ENCODE measurements around the gene DUSP9.
"Not testable (repeated sequence)": the region's sequence is repeated elsewhere in the genome, so short reads cannot be mapped to it uniquely, and the experiment has no call there.

The DUSP9 gene

DNA sequence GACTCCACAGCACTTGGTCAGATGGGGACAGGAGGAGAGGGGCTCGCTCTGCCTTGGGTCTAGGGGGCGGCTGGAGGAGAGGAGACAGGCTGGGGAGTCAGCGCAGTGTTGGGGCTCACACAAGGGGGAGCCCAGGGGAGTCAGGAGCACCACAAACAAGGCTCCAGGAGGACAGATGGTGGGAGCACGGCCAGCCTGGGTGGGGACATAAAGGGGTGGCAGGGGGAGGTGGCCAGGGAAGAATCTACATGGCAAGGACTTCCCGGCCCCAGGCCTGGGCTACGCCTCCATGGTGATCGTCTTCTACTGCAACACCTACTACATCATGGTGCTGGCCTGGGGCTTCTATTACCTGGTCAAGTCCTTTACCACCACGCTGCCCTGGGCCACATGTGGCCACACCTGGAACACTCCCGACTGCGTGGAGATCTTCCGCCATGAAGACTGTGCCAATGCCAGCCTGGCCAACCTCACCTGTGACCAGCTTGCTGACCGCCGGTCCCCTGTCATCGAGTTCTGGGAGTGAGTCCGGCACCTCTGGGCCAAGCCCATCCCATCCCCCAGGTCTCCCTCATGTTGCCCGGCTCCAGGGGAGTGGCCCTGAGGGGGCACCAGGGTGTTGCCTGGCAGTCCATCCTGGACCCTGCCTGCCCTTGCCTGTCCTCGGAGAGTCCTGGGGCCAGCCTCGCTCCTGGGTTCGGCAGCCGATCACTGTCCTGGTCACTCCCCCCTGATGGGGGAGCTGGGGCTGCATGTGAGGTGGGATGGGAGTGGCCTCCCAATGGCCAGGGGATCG is 44.2 kb downstream of the DUSP9 start:
- not testable (repeated sequence) for DNase-seq (ENCODE audit: low read depth)

DNA sequence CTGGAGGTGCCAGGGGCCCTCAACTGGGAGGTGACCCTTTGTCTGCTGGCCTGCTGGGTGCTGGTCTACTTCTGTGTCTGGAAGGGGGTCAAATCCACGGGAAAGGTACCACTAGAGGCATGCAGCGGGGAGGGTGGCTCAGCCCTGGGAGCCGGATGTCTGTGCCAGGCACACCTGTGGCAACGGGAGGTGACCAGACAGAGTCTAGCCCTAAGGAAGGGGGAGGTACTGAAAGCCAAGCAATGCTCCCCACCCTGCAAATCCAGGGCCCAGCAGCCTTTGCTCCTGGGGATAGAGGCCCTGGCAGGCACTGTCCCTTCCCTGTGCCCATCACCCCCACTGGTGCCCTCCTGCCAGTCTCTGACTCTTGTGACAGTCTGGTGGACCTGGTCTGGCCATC is 45.0 kb downstream of the DUSP9 start:
- DNase-seq (ENCODE audit: low read depth) = no peak

DNA sequence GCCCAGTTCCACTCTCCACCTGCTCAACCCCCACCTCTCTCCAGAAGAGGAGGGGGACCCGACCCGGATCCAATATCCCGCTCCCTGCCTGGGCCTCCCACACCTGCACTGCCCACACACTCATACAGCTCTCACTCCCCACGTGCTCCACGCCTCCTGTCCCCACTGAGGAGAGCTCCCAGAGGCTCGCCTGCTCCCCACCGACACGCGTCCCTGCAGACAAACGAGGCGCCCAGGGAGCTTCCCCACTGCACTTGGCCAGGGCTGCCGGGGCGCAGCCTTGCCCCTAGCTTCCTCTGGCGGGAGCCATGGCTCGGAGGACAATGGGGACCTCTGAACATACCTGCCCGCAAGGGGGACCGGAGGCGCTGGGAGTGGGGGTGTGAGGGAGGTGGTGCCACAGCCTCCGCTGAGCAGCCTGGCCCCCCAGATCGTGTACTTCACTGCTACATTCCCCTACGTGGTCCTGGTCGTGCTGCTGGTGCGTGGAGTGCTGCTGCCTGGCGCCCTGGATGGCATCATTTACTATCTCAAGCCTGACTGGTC is 45.7 kb downstream of the DUSP9 start:
- no peak for DNase-seq (ENCODE audit: low read depth)

DNA sequence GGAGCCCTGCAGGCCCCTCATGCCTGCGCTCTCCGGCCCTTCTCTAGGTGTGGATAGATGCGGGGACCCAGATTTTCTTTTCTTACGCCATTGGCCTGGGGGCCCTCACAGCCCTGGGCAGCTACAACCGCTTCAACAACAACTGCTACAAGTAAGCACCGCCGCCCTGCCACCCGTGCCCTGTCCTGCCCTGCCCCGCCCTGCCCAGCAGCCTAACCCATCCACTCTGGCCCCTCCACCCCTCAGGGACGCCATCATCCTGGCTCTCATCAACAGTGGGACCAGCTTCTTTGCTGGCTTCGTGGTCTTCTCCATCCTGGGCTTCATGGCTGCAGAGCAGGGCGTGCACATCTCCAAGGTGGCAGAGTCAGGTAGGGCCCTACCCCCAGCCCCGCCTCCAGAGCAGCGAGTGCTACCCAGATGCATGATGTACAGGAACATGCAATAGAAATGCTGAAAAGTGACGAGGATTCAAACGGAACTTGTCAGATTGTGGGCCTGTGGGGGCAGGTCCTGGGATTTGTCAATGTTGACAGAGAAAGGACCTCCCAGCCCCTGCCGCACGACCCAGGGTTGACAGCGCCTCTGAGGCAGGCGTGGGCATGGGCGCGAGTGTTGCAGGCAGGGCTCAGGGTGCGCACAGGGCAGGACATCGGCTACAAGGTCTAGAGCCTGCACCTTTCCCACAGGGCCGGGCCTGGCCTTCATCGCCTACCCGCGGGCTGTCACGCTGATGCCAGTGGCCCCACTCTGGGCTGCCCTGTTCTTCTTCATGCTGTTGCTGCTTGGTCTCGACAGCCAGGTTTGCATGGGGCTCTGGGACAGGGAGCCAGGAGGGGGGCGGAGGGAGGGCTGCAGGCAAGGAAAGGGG is 46.4 kb downstream of the DUSP9 start:
- DNase-seq (ENCODE audit: low read depth) = no peak

DNA sequence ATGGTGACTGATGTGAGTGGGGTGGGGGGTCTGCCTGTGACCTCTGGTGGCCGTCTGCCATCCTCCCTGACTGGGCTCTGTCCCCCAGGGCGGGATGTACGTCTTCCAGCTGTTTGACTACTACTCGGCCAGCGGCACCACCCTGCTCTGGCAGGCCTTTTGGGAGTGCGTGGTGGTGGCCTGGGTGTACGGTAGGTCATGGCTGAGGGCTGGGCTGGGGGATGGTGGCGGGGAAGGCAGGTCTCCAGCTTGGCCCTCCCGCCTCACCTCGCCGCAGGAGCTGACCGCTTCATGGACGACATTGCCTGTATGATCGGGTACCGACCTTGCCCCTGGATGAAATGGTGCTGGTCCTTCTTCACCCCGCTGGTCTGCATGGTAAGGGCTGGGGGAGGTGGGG is 47.3 kb downstream of the DUSP9 start:
- not testable (repeated sequence) for DNase-seq (ENCODE audit: low read depth)

DNA sequence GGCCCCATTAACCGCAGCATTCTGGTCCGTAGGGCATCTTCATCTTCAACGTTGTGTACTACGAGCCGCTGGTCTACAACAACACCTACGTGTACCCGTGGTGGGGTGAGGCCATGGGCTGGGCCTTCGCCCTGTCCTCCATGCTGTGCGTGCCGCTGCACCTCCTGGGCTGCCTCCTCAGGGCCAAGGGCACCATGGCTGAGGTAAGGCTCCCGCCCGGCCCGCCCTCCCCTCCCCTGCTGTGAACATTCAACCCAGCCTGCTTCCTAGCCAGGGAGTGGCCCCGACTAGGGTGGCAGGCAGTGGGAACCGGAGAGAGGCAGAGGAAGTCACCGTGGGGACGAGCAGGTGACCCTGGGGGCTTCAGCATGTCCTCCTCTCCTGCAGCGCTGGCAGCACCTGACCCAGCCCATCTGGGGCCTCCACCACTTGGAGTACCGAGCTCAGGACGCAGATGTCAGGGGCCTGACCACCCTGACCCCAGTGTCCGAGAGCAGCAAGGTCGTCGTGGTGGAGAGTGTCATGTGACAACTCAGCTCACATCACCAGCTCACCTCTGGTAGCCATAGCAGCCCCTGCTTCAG is 47.8 kb downstream of the DUSP9 start:
- no peak for DNase-seq (ENCODE audit: low read depth)

DNA sequence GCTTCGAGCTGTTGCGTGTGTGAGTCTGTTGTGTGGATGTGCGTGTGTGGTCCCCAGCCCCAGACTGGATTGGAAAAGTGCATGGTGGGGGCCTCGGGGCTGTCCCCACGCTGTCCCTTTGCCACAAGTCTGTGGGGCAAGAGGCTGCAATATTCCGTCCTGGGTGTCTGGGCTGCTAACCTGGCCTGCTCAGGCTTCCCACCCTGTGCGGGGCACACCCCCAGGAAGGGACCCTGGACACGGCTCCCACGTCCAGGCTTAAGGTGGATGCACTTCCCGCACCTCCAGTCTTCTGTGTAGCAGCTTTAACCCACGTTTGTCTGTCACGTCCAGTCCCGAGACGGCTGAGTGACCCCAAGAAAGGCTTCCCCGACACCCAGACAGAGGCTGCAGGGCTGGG is 49.1 kb downstream of the DUSP9 start:
- no peak for DNase-seq (ENCODE audit: low read depth)

DNA sequence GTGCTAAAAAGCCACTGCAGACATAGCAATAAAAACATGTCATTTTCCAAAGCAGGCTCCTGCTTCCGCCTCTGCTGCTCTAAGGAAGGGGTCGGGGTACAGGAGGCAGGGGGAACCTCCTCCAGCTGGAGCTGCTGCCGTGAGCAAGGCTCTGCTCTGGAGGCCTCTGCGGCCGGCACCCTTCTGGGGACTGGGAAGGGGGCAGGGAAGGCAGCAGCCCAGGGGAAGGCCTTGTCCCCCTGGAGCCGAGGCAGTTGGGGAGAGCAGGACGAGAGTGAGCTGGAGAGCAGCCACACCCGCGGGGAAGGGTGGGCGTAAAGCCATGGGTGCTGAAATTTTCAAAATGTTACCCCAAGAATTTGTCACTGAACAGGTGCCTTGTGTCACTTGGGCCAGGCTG is 49.5 kb downstream of the DUSP9 start:
- not testable (repeated sequence) for DNase-seq (ENCODE audit: low read depth)

DNA sequence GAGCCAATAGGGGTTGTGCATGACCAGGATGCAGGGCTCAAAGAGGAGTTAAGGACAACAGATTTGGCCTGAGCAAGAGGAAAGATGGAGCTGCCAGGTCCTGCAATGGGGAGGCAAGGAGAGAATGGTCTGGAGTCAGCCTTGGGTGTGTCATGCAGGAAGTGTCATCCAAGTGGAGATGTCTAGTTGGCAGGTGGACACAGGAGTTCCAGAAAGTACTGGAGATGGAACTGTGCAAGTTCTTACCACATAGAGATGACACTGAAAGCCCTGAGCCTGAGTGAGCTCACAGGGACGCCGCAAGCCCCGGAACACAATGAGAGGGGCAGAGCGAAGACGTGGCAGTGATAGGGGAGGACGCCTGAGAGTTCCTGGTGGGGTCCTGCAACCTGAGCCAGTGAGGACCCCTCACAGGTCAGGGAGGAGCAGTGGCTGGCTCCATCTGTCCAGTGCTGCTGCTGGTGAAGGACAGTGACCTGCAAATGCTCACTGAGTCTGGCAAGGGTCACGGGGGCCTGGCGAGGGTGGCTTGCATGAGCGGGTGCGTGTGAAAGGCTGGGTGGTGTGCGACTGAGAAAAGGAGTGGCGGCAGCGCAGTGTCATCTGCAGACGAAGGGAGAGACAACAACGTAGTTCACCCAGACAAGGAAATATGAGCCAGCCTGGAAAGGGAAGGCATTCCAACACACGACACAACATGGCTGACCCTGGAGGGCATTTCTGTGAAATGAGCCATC is 50.2 kb downstream of the DUSP9 start:
- DNase-seq (ENCODE audit: low read depth) = peak; percentile 8

DNA sequence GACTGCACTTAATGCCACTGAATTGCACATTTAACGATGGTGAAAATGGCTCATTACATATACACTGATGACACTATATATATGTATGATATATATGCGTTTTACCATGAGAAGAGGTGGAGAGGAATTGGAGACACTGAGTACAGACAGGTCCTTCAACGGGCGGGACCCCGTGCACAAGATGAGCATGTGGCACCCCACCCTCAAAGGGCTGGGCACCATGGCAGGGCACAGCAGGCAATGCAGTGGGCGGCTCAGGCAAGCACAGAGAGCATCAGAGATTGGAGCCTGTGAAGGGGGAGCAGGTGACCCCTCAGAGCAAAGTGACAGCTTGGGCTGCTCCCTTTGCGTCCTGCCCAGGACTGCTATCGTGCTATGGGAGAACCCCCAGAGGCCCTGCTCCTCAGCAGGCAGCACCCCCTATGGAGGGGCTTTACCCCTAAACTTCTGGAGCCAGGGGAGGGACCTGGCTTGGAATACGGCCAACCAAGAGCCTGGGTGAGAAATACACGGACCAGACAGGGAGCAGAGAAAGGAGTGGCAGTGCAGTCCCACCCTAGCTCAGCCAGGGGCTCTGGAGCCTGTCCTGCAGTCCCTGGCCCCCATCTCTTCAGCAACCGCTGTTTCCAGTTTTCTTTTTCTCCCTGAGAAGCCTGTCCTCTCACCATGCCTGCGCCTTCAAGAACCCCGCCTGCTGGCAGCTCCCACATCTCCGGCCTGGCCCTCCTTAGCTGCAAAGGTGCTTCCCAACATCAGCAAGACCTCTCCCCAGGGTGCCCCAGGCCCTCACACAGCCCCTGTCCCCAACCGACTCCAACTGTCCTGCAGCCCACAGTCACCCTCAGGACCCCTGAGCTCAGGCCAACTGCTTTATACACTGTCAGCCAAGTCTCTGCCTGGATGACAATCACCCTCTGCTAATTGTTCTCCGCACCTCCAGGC is 51.2 kb downstream of the DUSP9 start:
- no peak for DNase-seq (ENCODE audit: low read depth)

DNA sequence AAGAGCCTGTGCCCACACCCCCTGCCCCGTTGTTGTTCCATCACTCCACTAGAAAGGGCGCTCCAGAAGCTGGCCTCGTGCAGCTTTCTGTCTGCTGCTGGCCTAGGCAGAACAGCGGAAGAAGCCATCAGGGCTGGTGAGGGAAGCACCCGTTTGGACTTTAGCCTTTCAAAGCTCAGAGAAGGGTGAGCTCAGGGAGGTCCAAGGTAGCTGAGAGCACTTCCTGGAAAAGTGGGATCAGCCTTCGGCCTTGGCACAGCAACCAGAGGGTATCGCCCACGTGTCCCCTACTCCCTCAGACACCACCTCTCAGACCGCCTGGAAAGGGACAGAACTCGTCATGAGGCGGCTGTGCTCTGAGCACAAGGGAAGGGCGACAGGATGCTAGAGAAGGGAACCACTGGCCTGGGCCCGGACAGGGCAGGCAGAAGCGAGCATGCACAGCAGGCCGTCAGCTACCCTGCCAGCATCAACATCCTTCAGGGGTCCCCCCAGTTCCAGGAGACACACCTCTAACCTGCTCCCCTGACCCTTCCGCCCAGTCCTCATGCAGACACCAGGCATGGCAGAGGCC is 52.3 kb downstream of the DUSP9 start:
- not testable (repeated sequence) for DNase-seq (ENCODE audit: low read depth)

DNA sequence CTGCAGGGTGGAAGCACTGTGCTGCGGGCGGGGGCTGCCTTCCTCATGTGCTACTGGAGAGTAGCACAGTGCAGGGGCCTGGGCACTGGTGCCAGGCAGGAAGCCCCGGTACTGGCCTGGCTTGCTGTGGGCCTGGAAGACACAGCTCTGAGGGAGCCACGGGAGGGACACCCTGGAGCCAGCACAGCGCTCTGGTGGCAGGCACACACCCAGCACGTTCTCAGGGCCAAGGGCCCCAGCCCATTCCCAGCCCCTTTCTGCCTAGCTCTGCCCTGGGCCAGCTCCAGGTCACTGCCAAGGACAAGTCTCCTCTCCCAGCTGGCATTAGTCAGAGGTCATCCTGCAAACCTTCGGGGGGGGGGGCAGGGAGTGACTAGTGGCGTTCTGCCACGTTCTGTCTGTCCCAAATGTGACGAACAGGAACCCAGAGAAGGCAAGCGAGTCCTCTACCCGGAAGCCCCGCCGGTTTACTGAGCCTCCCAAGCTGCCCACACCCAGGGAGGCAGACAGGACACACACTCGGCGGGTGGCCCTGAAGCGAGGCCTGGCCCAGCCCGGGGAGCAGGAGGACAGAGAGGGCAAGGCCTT is 52.9 kb downstream of the DUSP9 start:
- not testable (repeated sequence) for DNase-seq (ENCODE audit: low read depth)

DNA sequence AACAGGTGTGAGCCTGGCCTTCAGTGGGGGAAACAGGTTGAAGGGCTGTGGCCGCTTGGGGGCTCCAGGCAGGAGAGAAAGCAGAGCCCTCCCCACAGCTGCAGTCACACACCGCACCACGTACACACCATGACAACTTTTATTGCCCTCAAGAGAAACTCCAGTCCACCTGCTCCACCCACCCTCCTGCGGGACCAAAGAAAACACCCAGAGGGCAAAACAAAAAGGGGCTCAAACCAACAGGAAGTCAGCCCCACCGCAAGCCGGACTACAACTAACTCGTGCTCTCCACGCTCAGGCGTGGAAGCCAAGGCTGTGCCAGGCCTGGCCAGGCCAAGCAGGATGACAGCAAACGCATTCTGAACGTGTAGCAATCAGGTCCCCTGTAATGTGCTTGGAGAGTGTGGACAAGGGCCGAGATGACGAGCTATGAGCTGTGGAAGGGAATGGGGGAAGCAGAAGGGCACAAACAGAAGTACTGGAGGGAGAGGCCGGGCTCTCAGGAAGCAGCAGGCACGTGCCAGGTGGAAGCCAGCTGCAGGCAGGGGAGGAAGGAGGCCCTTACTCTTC is 53.5 kb downstream of the DUSP9 start:
- no peak for DNase-seq (ENCODE audit: low read depth)

All from ELR (cell line).